GM12878 (cell line): ENCODE data around the gene PRKACG. TPM values are rescaled to one million over a fixed set of nuclear protein-coding genes. Genes with fewer than 3 reads are reported as not detected.

Experiments used
- CHD2 ChIP-seq: IDR thresholded peaks from 2 replicates; pipeline ENCODE4 v1.6.1; 2011; ENCODE audit warnings: low read depth, low read length, improper control_type of control experiment, borderline replicate concordance
- EP300 ChIP-seq, 2 experiments: fragments of 150-350 bp in 1 of 2; IDR thresholded peaks; 2 replicates each; pipeline ENCODE4 v1.6.1; 2011 to 2012; ENCODE audit warnings: low read depth in 2 of 2, low read length in 2 of 2, borderline replicate concordance in 1 of 2, improper control_type of control experiment in 1 of 2, inconsistent platforms in 1 of 2; ENCODE audit not compliant: control insufficient read depth in 1 of 2
- GABPA ChIP-seq: IDR thresholded peaks from 2 replicates; pipeline ENCODE4 v1.6.1; 2014; ENCODE audit warnings: antibody characterized with exemption, low read depth, mild to moderate bottlenecking, inconsistent platforms
- MXI1 ChIP-seq: fragments of 150-350 bp; IDR thresholded peaks from 2 replicates; pipeline ENCODE4 v1.6.1; 2011; ENCODE audit warnings: low read depth, mild to moderate bottlenecking, inconsistent platforms, low read length, improper control_type of control experiment
- RAD51 ChIP-seq: fragments of 450-650 bp; IDR thresholded peaks from 2 replicates; pipeline ENCODE4 v1.6.1; 2016; ENCODE audit warnings: moderate library complexity, mild to moderate bottlenecking, inconsistent platforms
- RCOR1 ChIP-seq: conservative IDR thresholded peaks from 2 replicates; pipeline ENCODE4 v1.6.1; 2012; ENCODE audit warnings: low read depth, low read length, improper control_type of control experiment
- SMC3 ChIP-seq: IDR thresholded peaks from 2 replicates; pipeline ENCODE4 v1.6.1; 2011; ENCODE audit warnings: low read length, improper control_type of control experiment, borderline replicate concordance
- SREBF2 ChIP-seq: IDR thresholded peaks from 2 replicates; pipeline ENCODE4 v1.6.1; 2012; ENCODE audit warnings: mild to moderate bottlenecking, low read length
- TCF3 ChIP-seq: IDR thresholded peaks from 2 replicates; pipeline ENCODE4 v1.6.1; 2012; ENCODE audit warnings: low read depth, mild to moderate bottlenecking, low read length, borderline replicate concordance; ENCODE audit not compliant: insufficient read depth
- polyA plus RNA-seq, 11 experiments: library from polyadenylated mRNA; depleted of rRNA in 4 of 11; unstranded in 6 of 11; stranded (reverse) in 5 of 11; fragments of >200 nt; fragmentation: Nextera tagmentation in 4 of 11; fragmentation: Illumina TruSeq in 1 of 11; extraction: Ambion mirVana in 4 of 11; extraction: Trizol in 1 of 11; gene quantifications; 1 replicate in 1 of 11; 2 replicates in 10 of 11; pipeline versions ENCODE4 v1.2.1 to v1.2.3, GENCODE V29; 2011 to 2016; ENCODE audit warnings: inconsistent platforms in 2 of 11, missing spikeins in 2 of 11, low read depth in 1 of 11
- total RNA-seq, 4 experiments: library from RNA; depleted of rRNA in 3 of 4; stranded (reverse); fragments of >200 nt in 3 of 4; fragmentation: Illumina TruSeq in 1 of 4; extraction: Trizol in 1 of 4; gene quantifications; 2 replicates each; pipeline versions ENCODE4 v1.2.1 to v1.2.3, GENCODE V29; 2013 to 2021
- TF ChIP-seq, protein P1 (sequence below): IDR thresholded peaks from 2 replicates; pipeline ENCODE4 v1.6.1; 2012; ENCODE audit warnings: mild to moderate bottlenecking, low read depth, low read length
- TF ChIP-seq, protein P2 (sequence below): fragments of 150-350 bp; IDR thresholded peaks from 2 replicates; pipeline ENCODE4 v1.6.1; 2016; ENCODE audit warnings: low read depth, low read length
- TF ChIP-seq, protein P3 (sequence below): fragments of 450-650 bp; formaldehyde crosslinking; IDR thresholded peaks from 2 replicates; pipeline ENCODE4 v1.4.0; 2020; ENCODE audit warnings: mild to moderate bottlenecking, moderate library complexity
- TF ChIP-seq, protein P4 (sequence below): fragments of 450-650 bp; IDR thresholded peaks from 2 replicates; pipeline ENCODE4 v1.6.1; 2016; ENCODE audit warnings: mild to moderate bottlenecking

PRKACG gene
- total and polyA plus RNA-seq, 10 of the 15 experiments (the other 5 are each of a cell fraction or from before 2014, with no cell fraction given), result not detected

DNA sequence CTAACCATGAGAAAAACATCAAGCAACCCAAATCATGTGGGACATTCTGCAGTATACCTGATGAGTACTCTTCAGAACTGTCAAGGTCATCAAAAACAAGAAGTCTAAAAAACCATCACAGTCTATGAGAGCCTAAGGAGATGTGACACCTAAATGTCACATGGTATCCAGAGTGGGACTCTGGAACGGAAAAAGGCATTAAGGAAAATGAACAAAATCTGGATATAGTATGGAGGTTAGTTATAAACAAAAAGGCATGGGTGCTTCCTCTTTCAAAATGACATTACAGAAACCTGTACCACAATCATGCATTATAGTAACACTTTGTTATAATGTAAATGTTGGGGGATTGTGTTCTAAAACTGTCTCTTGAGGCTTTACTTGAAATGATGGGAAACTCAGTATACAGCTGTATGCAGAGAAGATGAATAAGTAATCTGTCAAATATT, 47.4 kb downstream of the PRKACG start (continued):
- TF ChIP-seq, protein P1, sequence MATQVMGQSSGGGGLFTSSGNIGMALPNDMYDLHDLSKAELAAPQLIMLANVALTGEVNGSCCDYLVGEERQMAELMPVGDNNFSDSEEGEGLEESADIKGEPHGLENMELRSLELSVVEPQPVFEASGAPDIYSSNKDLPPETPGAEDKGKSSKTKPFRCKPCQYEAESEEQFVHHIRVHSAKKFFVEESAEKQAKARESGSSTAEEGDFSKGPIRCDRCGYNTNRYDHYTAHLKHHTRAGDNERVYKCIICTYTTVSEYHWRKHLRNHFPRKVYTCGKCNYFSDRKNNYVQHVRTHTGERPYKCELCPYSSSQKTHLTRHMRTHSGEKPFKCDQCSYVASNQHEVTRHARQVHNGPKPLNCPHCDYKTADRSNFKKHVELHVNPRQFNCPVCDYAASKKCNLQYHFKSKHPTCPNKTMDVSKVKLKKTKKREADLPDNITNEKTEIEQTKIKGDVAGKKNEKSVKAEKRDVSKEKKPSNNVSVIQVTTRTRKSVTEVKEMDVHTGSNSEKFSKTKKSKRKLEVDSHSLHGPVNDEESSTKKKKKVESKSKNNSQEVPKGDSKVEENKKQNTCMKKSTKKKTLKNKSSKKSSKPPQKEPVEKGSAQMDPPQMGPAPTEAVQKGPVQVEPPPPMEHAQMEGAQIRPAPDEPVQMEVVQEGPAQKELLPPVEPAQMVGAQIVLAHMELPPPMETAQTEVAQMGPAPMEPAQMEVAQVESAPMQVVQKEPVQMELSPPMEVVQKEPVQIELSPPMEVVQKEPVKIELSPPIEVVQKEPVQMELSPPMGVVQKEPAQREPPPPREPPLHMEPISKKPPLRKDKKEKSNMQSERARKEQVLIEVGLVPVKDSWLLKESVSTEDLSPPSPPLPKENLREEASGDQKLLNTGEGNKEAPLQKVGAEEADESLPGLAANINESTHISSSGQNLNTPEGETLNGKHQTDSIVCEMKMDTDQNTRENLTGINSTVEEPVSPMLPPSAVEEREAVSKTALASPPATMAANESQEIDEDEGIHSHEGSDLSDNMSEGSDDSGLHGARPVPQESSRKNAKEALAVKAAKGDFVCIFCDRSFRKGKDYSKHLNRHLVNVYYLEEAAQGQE, result no peak
- TF ChIP-seq CHD2, result no peak
- TF ChIP-seq, protein P2, sequence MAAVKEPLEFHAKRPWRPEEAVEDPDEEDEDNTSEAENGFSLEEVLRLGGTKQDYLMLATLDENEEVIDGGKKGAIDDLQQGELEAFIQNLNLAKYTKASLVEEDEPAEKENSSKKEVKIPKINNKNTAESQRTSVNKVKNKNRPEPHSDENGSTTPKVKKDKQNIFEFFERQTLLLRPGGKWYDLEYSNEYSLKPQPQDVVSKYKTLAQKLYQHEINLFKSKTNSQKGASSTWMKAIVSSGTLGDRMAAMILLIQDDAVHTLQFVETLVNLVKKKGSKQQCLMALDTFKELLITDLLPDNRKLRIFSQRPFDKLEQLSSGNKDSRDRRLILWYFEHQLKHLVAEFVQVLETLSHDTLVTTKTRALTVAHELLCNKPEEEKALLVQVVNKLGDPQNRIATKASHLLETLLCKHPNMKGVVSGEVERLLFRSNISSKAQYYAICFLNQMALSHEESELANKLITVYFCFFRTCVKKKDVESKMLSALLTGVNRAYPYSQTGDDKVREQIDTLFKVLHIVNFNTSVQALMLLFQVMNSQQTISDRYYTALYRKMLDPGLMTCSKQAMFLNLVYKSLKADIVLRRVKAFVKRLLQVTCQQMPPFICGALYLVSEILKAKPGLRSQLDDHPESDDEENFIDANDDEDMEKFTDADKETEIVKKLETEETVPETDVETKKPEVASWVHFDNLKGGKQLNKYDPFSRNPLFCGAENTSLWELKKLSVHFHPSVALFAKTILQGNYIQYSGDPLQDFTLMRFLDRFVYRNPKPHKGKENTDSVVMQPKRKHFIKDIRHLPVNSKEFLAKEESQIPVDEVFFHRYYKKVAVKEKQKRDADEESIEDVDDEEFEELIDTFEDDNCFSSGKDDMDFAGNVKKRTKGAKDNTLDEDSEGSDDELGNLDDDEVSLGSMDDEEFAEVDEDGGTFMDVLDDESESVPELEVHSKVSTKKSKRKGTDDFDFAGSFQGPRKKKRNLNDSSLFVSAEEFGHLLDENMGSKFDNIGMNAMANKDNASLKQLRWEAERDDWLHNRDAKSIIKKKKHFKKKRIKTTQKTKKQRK, result no peak
- TF ChIP-seq SMC3, result no peak
- TF ChIP-seq, protein P3, sequence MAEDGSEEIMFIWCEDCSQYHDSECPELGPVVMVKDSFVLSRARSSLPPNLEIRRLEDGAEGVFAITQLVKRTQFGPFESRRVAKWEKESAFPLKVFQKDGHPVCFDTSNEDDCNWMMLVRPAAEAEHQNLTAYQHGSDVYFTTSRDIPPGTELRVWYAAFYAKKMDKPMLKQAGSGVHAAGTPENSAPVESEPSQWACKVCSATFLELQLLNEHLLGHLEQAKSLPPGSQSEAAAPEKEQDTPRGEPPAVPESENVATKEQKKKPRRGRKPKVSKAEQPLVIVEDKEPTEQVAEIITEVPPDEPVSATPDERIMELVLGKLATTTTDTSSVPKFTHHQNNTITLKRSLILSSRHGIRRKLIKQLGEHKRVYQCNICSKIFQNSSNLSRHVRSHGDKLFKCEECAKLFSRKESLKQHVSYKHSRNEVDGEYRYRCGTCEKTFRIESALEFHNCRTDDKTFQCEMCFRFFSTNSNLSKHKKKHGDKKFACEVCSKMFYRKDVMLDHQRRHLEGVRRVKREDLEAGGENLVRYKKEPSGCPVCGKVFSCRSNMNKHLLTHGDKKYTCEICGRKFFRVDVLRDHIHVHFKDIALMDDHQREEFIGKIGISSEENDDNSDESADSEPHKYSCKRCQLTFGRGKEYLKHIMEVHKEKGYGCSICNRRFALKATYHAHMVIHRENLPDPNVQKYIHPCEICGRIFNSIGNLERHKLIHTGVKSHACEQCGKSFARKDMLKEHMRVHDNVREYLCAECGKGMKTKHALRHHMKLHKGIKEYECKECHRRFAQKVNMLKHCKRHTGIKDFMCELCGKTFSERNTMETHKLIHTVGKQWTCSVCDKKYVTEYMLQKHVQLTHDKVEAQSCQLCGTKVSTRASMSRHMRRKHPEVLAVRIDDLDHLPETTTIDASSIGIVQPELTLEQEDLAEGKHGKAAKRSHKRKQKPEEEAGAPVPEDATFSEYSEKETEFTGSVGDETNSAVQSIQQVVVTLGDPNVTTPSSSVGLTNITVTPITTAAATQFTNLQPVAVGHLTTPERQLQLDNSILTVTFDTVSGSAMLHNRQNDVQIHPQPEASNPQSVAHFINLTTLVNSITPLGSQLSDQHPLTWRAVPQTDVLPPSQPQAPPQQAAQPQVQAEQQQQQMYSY (CRISPR knock-in tag), result no peak
- no peak for TF ChIP-seq SREBF2
- no peak for TF ChIP-seq TCF3
- TF ChIP-seq, protein P4, sequence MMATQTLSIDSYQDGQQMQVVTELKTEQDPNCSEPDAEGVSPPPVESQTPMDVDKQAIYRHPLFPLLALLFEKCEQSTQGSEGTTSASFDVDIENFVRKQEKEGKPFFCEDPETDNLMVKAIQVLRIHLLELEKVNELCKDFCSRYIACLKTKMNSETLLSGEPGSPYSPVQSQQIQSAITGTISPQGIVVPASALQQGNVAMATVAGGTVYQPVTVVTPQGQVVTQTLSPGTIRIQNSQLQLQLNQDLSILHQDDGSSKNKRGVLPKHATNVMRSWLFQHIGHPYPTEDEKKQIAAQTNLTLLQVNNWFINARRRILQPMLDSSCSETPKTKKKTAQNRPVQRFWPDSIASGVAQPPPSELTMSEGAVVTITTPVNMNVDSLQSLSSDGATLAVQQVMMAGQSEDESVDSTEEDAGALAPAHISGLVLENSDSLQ, result no peak; the same call in 1 of the 2 replicates
- no peak for TF ChIP-seq MXI1
- 0 out of 2 replicates have a peak, but pooled peaks have one; percentile 11 for TF ChIP-seq RAD51
- 0 out of 2 replicates have a peak, but pooled peaks have one; percentile 25 for TF ChIP-seq RCOR1
- 0 out of 2 replicates have a peak, but pooled peaks have one; percentile 10 for TF ChIP-seq GABPA
- TF ChIP-seq EP300 (IDR thresholded peaks at IDR 0.05; ENCODE audit: borderline replicate concordance in 1 of 2, control insufficient read depth in 1 of 2, low read depth in 2 of 2, low read length in 2 of 2), result peak; percentile 74 to 77; a peak in 3 of 4 replicates
